ACHN (cell line): ENCODE results near the gene IGFBP4.
A peak's percentile ranks its signal among the peaks of the same experiment; 100 is the strongest.

ENCODE experiments used
- DNase-seq: peaks from one replicate; pipeline ENCODE4 v3.0.0-alpha.2; 2015
- in situ Hi-C: cut with HindIII; loops from 2 replicates; pipeline ENCODE4 v1.10.0; 2017; ENCODE audit warnings: low sequenced_read_pairs, low pct_ligation_motif_present, low pct_unique_long_range_greater_than_20kb

The IGFBP4 gene

DNA sequence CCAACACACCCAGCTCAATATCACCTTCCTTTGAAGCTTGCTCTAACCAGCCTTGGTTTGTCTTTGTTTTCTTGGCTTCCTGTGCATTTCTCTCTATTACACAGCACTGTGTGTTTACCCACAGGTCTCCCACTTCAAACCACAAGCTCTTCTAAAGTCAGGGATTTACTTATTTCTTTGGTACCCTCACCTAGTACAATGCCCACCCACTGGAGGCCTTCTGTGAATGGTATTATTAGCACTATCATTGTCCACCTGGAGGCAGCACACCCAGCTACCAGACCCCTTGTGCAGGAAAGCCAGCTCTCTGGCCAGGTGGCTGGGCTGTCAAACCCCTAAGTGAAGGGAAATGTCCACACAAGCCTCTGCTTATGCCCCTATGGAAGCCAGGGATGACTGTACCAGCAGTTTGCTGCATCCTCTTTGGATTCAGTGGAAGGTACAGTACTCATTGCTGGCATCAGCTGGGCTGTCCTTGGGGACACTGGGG, 16.2 kb upstream of the IGFBP4 start:
- DNase-seq = no peak
- in situ Hi-C loops = loop anchor here (25.0 kb wide), 1 partner anchor 110 kb away; no protein-coding TSS in a partner anchor

DNA sequence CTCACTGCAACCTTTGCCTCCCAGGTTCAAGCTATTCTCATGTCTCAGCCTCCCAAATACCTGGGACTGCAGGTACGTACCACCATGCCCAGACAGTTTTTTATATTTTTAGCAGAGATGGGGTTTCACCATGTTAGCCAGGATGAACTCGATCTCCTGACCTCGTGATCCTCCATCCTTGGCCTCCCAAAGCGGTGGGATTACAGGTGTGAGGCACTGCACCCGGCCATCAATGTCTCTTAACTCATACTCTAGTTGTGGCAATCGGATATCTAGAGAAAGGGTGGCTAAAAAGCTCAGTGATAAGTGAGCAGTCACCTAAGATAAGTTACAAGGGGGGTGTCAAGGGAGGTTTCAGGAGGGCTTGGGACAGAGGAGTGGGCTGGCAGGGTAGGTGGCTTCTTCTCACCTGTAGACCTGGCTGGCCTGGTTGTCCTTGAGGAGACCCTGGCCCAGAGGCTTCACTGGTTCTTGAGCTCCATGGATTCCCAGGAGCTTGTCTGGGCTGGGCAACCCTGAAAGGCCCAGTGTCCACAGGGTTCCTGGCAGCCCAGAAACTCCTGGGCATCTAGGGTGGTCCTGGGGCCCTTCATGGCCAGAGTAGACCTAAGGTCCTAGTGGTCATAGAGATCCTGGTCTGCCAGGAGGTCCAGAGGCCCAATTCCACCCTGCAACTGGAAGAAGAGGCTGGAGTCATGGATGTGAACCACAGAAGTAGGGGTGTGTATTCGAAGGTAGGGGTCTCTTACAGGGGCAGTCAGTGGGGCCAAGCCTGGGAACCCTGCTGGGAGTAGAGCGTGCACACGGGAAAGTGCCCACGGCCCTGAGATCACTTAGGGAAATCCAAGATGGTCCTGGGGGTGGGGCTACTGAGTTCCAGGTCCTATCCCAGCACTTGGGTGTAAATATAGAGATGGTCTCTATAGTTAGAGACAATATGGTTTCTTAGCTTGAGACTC, 12.7 kb upstream of the IGFBP4 start:
- in situ Hi-C loops = loop anchor here (25.0 kb wide), 1 partner anchor 107 kb away; no protein-coding TSS in a partner anchor

DNA sequence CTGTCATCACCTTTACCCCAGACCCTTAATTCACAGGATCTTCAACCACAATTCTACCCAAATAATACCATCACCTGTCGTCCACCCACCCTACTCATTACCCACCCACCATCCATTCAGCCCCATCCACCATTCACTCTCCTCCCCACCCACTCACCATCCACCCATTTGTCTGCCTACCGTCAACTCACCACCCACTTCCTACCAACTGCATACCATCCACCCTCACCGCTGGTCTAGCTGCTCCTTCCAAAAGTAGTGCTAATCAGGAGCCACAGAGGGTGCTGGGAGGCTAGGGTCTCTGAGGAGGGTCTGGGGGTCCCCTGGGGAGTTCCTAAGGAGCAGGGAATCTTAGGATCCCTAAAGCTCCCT, 12.0 kb upstream of the IGFBP4 start:
- in situ Hi-C loops = loop anchor here (25.0 kb wide), 1 partner anchor 106 kb away; no protein-coding TSS in a partner anchor
- no peak for DNase-seq

More for the DNA sequence above, 12.7 kb upstream of the IGFBP4 start:
- no peak for DNase-seq

DNA sequence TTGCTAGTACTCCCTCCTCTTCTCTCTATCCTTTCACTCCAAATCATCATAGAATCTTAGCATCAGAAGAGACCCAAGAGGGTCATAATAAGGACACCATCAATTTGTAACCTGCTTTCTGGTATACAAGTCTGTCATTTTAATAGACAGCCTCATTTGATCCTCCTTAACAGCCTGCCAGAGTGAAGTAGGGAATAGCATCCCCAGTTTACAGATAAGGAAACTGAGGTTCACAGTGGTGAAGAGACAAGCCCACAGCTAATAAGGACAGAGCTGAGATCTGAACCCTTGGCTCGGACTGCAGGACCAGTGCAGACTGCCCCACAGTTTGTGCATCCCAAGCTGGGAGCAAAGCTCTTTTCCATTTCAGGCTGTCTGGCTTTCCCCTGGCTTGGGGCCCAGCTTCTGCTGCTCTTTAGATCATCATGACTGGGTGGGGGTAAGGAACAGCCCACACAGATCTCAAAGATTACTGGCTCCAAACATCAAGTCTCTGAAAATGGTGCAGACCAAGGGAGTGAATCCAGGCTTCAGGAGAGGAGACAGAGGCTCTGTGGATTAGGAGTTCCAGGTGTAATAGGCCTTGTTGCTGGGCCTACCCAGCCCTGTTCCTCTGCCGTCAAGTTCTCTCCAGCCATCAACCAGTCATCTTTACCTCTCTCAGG, 10.3 kb upstream of the IGFBP4 start:
- in situ Hi-C loops = loop anchor here (25.0 kb wide), 1 partner anchor 104 kb away; no protein-coding TSS in a partner anchor

DNA sequence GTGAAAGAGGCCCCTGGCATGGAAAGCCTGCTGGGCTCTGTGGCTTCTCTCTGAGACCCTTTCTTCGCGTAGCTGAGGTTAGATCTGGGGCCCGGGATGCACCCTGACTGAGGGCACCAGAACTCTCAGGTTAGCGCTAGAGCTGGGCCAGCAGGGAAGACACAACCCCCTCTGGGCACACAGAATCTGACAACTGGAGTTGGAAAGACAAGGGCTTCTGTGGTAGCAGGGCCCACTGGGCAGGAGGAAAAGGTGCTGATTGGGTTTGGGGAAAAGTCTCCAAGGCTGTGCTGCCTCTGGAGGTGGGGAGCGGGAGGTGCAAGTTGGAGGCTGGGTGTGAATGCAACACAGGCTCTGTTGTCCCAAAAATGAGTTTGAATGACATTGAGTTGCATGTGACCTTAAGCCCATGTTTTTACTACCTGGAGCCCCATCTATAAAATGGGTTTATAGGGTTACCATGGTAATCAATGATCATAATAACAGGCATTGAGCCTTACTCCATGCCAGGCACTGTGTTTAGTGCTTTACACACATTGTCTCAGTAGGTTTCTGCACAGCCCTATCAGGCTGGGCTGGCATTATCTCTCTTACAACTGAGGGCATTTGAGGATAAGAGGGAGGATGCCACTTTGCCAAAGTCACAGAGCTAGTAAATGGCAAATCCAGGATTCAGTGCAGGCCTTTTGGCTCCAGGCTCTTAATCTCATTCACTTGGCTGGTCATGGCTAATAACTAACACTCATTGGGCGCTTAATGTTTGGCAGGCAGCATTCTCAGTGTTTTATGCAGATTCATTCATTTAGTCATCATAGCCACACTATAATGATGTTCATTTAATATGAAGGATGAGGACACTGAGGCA, 9.5 kb upstream of the IGFBP4 start:
- in situ Hi-C loops = loop anchor here (25.0 kb wide), 1 partner anchor 104 kb away; no protein-coding TSS in a partner anchor
- DNase-seq = peak; percentile 38

More for the DNA sequence above, 10.3 kb upstream of the IGFBP4 start:
- no peak for DNase-seq

DNA sequence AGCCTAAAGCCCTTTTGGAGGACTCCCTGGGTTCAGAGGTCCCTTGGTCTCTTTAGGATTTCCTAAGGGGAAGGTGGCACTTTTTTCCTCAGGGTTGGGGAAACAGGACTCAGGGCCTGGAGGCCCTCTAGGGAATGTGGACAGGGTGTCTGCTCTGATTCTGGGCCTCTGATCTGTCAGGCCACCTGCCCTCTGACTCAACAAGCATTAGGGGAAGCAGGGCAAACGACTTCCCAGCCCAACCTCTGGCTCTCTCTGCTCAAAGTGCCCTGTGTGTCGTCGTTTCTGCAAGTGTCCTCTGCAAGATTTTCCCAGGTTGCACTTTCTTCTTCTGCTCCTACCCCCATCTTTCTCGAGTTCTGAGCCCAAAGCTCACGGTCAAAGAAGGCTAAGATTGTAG, 6.6 kb upstream of the IGFBP4 start:
- in situ Hi-C loops = loop anchor here (25.0 kb wide), 1 partner anchor 101 kb away; no protein-coding TSS in a partner anchor
- DNase-seq = no peak

DNA sequence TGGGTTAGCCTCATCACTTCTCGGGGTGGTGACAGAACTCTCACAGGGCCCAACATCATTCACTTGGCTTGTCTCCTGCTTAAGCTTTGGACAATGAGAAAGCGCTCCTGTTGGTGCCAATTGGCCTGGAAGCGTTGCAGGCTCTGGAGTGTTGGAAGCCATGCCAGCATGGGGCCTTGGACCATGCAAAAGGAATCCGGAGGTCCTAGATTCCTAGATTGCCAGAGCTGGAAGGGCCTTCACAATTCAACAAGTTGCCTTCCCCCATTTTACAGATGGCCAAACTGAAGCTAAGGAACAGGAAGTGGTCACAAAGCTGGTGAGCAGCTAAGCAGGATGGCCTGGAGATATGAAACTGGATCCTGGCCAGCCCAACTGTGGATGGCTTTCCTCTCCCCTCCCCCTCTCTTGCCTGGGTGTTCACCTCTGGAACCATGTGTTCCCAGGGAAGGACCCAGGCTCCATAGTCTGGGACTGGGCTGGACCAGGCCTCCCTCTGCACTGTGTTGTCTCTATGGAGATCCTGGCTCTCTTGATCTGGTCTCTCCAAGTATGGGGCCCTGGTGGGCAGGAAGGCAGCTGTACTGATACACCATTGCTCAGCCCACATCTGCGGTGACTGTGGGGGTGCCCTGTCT, 6.0 kb upstream of the IGFBP4 start:
- no peak for DNase-seq
- in situ Hi-C loops = loop anchor here (25.0 kb wide), 1 partner anchor 100 kb away; no protein-coding TSS in a partner anchor

DNA sequence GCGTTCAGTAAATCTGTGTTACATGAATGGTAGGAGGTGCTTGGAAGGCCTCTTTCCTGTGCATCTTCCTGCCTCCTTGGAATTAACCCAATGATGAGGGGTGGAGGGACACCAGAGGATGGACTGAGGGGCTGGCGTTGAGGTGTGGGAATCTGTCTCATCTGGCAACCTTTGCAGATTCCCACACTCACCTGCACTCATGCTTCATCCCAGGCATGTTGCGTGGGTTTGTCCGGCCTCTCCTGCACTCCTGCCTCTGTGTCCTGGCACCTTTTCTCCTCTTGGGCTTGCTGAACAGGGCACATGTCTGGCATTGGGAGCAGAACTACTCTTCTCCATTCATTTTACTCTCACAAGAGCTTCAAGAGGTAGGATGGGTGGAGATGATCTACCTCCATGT, 3.1 kb upstream of the IGFBP4 start:
- no peak for DNase-seq
- in situ Hi-C loops = loop anchor here (25.0 kb wide), 1 partner anchor 97 kb away; no protein-coding TSS in a partner anchor

DNA sequence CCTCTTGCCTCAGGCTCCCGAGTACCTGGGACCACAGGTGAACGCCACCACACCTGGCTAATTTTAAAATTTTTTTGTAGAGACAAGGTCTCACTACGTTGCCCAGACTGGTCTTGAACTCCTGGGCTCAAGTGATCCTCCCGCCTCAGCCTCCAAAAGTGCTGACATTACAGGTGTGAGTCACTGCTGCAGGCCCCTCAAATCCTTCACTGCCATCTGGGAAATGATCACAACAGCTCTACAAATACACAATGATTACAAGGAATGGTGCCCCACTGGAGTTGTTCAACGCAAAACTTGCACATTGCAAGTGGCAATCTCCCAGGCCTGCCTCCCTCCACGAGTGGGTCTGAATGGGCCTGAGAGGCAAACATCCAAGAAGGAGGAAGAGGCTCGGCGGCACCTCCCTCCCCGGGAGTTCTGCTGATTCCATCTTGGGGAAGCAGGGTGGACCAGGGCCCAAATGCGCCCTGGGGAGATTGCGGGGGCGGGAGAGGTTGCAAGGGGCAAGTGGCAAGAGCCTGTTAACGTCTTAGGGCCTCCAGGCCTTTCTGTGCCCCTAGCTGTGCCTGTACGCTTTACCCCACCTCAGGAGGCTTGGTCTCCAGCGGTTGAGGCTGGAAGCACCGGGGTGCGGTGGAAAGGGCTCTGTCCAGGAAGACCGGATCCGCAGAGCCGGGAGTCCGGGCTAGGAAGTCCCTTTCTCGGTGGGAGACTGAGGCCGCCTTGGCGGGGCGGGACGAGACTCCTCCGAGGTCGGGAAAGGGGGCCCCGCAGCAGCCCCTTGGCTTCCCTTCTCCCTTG, 656 bp upstream of the IGFBP4 start:
- in situ Hi-C loops = loop anchor here (25.0 kb wide), 1 partner anchor 95 kb away; no protein-coding TSS in a partner anchor
- no peak for DNase-seq

DNA sequence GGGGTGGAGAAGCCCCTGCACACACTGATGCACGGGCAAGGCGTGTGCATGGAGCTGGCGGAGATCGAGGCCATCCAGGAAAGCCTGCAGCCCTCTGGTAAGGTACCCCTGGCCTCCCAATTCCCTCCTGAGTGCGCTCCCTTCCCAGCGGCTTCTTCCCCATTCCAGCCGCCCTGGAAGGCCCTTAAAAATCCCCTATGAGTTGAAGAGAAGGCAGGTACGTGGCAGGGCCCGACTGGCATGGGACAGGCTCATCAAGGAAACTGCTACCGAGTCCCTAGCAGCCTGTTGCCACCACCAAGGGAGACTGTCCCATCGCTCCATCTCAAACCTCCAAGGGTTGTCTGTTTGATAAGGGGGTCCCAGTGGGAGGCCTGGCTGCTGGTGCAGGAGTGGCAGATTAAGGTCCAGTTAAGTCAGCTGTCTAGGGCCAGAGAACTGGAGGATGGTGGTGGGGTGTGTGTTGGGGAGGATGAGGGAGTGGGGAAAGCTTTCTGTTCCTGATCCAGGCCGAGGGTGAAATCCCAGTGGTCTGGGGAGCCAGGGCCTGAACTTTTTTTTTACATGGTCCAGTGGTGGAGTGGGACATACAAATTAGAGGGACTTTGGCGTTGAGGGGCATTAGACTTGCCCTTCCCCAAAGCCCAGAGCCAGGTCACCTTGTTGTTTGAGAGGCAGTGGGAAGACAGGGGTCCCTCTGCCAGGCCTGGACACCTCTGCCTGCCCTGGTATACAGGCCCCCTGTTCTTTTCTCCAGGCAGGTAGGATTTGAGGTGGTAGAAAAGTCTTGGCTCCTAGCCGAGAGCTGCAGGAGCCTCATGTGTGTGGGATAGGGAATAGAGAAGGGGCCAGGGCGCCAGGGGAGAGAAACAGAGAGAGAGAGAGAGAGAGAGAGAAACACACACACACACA, 994 bp downstream of the IGFBP4 start:
- in situ Hi-C loops = loop anchor here (25.0 kb wide), 1 partner anchor 93 kb away; no protein-coding TSS in a partner anchor
- no peak for DNase-seq

DNA sequence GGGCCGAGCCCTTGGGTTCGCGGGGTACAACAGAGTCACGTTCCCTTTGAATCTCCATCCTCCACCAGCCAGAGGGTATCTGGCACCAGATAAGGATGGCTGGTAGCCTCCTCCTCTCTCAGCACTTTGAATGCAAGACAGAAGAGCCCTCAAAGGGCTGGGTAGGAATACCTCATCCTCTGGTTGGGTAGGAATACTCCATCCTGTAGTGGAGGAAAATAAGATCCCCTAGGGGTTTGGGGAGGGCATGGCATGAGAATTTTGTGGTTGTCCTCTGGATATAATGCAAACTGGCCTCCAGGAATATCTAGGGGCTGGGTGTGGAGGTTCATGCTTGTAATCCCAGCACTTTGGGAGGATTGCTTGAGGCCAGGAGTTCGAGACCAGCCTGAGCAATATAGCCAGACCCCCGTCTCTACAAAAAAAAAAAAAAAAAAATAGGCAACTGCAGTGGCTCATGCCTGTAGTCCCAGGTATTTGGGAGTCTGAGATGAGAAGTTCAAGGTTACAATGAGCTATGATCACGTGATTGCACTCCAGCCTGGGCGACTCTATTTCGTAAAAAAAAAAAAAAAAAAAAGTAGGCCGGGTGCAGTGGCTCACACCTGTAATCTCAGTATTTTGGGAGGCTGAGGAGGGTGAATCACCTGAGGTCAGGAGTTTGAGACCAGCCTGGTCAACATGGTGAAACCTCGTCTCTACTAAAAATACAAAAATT, 2.7 kb downstream of the IGFBP4 start:
- DNase-seq = peak; percentile 29
- in situ Hi-C loops = loop anchor here (25.0 kb wide), 1 partner anchor 91 kb away; no protein-coding TSS in a partner anchor

DNA sequence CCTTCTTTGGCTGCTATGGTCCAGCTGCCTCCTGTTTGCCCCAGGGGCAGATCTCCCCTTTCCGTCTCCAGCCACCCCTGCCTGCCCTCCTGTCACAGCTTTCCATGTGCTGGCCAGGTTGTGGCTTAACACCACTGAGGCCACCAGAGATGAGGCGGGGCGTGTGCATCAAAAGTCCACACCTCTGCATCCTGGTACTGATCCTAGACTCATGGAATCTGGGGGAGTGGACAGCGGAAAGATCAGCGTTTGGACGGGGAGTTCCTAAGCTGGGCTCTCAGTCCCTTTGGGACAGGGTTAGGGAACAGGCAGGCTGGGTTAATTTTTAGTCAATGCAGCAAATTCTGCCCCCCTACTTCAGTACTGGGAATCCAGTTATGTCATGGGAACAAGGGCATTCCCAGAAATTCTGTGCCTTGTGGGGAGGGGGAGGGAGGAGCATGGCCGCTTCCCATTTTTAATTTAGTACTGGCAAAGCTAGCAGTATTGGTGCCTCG, 3.9 kb downstream of the IGFBP4 start:
- DNase-seq = no peak
- in situ Hi-C loops = loop anchor here (25.0 kb wide), 1 partner anchor 90 kb away; no protein-coding TSS in a partner anchor

DNA sequence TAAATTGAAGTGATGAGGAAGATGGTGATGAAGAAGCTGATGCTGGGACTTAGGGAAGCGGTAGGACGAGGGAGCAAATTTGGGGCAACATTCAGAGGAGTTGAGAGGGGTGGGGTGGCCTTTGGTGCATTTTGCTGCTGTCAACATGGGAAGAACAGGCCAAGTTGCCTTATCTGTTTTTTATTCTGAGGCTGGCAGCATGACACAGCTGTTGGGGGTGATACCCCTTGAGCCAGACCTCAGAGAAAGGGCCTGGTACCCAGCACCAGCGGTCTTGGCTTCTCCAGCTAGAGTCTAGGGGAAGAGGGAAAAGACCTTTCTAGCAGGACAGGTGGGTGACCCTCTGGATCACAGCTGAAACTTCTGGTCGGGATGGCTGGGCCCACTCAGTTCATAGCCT, 4.6 kb downstream of the IGFBP4 start:
- no peak for DNase-seq
- in situ Hi-C loops = loop anchor here (25.0 kb wide), 1 partner anchor 89 kb away; no protein-coding TSS in a partner anchor

DNA sequence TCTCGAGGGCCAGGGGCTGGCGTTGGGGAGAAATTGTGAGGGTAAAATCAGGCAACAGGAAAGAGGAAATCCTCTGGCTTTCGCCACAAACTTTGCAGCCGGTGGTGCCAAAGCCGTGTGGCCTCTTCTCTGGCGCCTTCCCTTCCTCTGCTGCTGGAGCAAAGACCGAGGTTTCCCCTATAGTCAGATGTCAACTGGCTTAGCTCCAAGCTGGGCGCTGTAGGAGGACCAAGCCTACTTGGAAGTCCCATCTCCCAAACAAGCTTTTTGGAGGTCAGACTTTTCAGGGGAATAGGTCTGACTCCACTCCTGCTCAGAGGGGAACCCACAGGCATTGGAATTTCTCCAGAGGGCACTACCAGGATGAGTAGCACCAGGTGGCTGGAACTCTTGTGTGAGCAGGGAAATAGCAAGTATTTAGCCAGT, 5.0 kb downstream of the IGFBP4 start:
- in situ Hi-C loops = loop anchor here (25.0 kb wide), 1 partner anchor 89 kb away; no protein-coding TSS in a partner anchor
- no peak for DNase-seq
